PC-3 (cell line): Measurements from ENCODE around the gene SH3RF3. TPM values are rescaled to one million over a fixed set of nuclear protein-coding genes. Genes with fewer than 3 reads are reported as not detected.

Experiments
- ATAC-seq: fragments of 200-7000 bp; cut with Tn5 transposase; 2 replicates; pipeline ENCODE4 v1.9.1; 2020; ENCODE audit warnings: mild to moderate bottlenecking, moderate library complexity
- BruUV-seq: library from RNA; stranded (reverse); fragments of 400-500 nt; replicated peaks from 2 replicates; lab custom pipeline; 2021; lab: Mats Ljungman, UMichigan
- CTCF ChIA-PET: fragments of 300-600 bp; sonication (Branson Sonifier 250); formaldehyde crosslinking; loops from one replicate; lab custom pipeline; 2022; ENCODE audit warnings: antibody characterized with exemption; lab: Charles Lee
- POLR2A ChIA-PET: fragments of 300-600 bp; sonication (Branson Sonifier 250); formaldehyde crosslinking; loops from one replicate; lab custom pipeline; 2022; ENCODE audit warnings: antibody characterized with exemption; ENCODE audit not compliant: unreplicated experiment; lab: Charles Lee
- DNase-seq: peaks from one replicate; pipeline ENCODE4 v3.0.0-alpha.2; 2015
- H2AFZ ChIP-seq: fragments of 300-600 bp; sonication (generic); 2 replicates; pipeline ENCODE4 v1.6.0; 2016; ENCODE audit warnings: antibody characterized with exemption, low read length
- H3F3A ChIP-seq: fragments of 300-600 bp; sonication (generic); one replicate; pipeline ENCODE4 v1.6.0; 2017; ENCODE audit warnings: antibody characterized with exemption, low read length, control low read depth, mild to moderate bottlenecking; ENCODE audit not compliant: unreplicated experiment
- H3K27ac ChIP-seq: fragments of 300-600 bp; sonication (generic); 2 replicates; pipeline ENCODE4 v1.5.1; 2016; ENCODE audit warnings: mild to moderate bottlenecking, low read length
- H3K27me3 ChIP-seq: fragments of 300-600 bp; sonication (generic); 2 replicates; pipeline ENCODE4 v1.6.1; 2016; ENCODE audit warnings: low read length, mixed read lengths
- H3K36me3 ChIP-seq: fragments of 300-600 bp; sonication (generic); 2 replicates; pipeline ENCODE4 v1.6.1; 2016; ENCODE audit warnings: low read depth, mixed run types, low read length, mixed read lengths
- H3K4me1 ChIP-seq: fragments of 300-600 bp; sonication (generic); 2 replicates; pipeline ENCODE4 v1.5.1; 2016; ENCODE audit warnings: low read length; ENCODE audit not compliant: insufficient read depth
- H3K4me2 ChIP-seq: fragments of 300-600 bp; sonication (generic); 2 replicates; pipeline ENCODE4 v1.6.0; 2016; ENCODE audit warnings: low read length
- H3K4me3 ChIP-seq: fragments of 300-600 bp; sonication (generic); 2 replicates; pipeline ENCODE4 v1.5.1; 2016; ENCODE audit warnings: mild to moderate bottlenecking, low read length, mixed read lengths
- H3K79me2 ChIP-seq: fragments of 300-600 bp; sonication (generic); 2 replicates; pipeline ENCODE4 v1.6.1; 2017; ENCODE audit warnings: low read length, mixed read lengths
- H3K9ac ChIP-seq: fragments of 300-600 bp; sonication (generic); 2 replicates; pipeline ENCODE4 v1.6.0; 2016; ENCODE audit warnings: mild to moderate bottlenecking, low read length
- H3K9me2 ChIP-seq: fragments of 300-600 bp; sonication (generic); replicated peaks from 2 replicates; pipeline ENCODE4 v1.6.1; 2016; ENCODE audit warnings: mixed run types, low read length, mixed read lengths
- H3K9me3 ChIP-seq: fragments of 300-600 bp; sonication (generic); 2 replicates; pipeline ENCODE4 v1.6.1; 2016; ENCODE audit warnings: low read length, mixed read lengths
- H4K20me1 ChIP-seq: fragments of 300-600 bp; sonication (generic); 2 replicates; pipeline ENCODE4 v1.6.1; 2016; ENCODE audit warnings: low read length, mixed read lengths
- EZH2 ChIP-seq: fragments of 300-600 bp; sonication (generic); IDR thresholded peaks from one replicate; pipeline ENCODE4 v1.6.1; 2017; ENCODE audit warnings: antibody characterized with exemption, mild to moderate bottlenecking, low read length; ENCODE audit not compliant: unreplicated experiment
- EZH2phosphoT487 ChIP-seq: fragments of 300-600 bp; sonication (generic); IDR thresholded peaks from 2 replicates; pipeline ENCODE4 v1.6.1; 2018; ENCODE audit warnings: mild to moderate bottlenecking, antibody characterized with exemption, low read length, borderline replicate concordance
- intact Hi-C: fragments of 100-400 bp; cut with micrococcal nuclease; formaldehyde crosslinking; loops from 2 replicates; pipeline ENCODE4 v1.9.0; 2023
- total RNA-seq: library from RNA; depleted of rRNA; stranded (reverse); fragments of >200 nt; gene quantifications from 2 replicates; pipeline ENCODE4 v1.2.3, GENCODE V29; 2014
- TF ChIP-seq, protein P1 (sequence below): fragments of 300-600 bp; sonication (generic); conservative IDR thresholded peaks from 2 replicates; pipeline ENCODE4 v1.5.1; 2017; ENCODE audit warnings: antibody characterized with exemption, low read depth, mild to moderate bottlenecking, low read length

The SH3RF3 gene
- total RNA-seq, 1 experiment from 2014 or later: 11.7 TPM

DNA sequence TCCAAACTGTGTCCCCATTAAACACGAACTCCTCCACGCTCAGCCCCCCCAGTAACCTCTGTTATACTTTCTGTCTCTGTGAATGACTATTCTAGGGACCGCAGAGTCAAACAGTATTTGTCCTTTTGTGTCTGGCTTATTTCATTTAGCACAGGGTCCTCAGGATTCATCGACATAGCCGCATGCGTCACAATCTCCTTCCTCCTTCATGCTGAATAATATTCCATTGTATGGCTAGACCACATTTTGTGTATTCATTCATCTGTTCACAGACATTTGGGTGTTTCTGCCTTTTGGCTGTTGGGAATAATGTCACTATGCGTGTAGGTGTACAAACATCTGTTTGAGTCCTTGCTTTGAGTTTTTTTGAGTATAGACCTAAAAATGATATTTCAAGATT lies 80.9 kb downstream of the SH3RF3 start:
- Histone ChIP-seq H3K27ac (peak overlapping the region; percentile 93), H3K4me2 (peak overlapping the region; percentile 83), H3K27me3 (no peaks in the 10 kb centered on the region), H3F3A (peaks cover 5% of the 10 kb centered on the region), H3K79me2 (peaks cover 78% of the 10 kb centered on the region), H2AFZ (no peak overlapping the region), H4K20me1 (no peaks in the 10 kb centered on the region), H3K36me3 (no peaks in the 10 kb centered on the region), H3K9me2 (no peaks in the 10 kb centered on the region), H3K9ac (no peak overlapping the region), H3K4me3 (no peak overlapping the region), H3K9me3 (no peaks in the 10 kb centered on the region), H3K4me1 (peaks cover 62% of the 10 kb centered on the region)
- no peak for DNase-seq
- no TSS peak for BruUV-seq
- intact Hi-C loops: loop anchor here (1.0 kb wide), 2 partner anchors 35 to 39 kb away; no protein-coding TSS in a partner anchor
- ATAC-seq: no peak
- CTCF ChIA-PET: no interaction called here
- POLR2A ChIA-PET: no interaction called here
- no peak for TF ChIP-seq EZH2phosphoT487
- no peak for TF ChIP-seq EZH2
- TF ChIP-seq, protein P1, sequence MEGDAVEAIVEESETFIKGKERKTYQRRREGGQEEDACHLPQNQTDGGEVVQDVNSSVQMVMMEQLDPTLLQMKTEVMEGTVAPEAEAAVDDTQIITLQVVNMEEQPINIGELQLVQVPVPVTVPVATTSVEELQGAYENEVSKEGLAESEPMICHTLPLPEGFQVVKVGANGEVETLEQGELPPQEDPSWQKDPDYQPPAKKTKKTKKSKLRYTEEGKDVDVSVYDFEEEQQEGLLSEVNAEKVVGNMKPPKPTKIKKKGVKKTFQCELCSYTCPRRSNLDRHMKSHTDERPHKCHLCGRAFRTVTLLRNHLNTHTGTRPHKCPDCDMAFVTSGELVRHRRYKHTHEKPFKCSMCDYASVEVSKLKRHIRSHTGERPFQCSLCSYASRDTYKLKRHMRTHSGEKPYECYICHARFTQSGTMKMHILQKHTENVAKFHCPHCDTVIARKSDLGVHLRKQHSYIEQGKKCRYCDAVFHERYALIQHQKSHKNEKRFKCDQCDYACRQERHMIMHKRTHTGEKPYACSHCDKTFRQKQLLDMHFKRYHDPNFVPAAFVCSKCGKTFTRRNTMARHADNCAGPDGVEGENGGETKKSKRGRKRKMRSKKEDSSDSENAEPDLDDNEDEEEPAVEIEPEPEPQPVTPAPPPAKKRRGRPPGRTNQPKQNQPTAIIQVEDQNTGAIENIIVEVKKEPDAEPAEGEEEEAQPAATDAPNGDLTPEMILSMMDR: no peak

DNA sequence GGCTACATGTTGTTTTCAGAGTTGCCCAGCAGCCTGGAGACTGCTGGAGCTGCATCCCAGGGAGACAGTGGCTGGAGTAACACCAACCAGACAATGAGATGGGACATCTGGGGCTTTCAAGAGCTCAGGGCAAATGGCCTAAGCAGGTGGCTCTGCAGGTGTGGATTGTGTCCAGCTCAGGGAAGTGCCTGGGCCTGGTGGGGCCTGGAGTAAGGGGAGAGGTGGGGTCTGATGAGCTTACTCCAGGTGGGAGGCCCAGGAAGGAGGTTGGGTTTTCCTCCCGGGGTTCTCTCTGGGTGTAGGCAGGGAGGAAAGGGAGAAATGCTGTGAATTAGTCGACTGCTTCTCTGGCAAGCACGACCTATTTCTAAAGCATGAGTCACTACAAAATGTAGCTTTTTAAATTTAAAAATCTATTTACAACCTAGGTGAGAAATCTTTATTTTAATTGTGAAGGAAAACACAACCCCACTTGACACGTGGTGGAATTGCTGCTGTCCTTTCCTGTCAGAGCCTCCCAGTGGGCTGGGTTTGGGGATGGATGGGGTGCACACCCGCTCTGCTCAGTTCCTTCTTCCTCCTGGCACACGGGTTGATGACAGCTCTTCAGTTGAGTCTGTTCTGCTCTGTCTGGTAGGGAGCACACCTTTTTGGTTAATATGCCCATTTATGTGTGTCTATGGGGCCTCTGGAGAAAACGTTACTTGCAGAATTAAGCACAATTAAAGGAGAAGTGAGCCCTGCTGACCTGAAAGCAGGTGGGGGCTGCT lies 81.6 kb downstream of the SH3RF3 start:
- DNase-seq: peak; percentile 44
- Histone ChIP-seq H2AFZ (no peak overlapping the region), H3K4me2 (peak overlapping the region; percentile 83), H3K9me3 (no peaks in the 10 kb centered on the region), H3K9me2 (no peaks in the 10 kb centered on the region), H3K36me3 (no peaks in the 10 kb centered on the region), H3K27ac (peak overlapping the region; percentile 93), H3K9ac (no peak overlapping the region), H3K4me1 (peaks cover 62% of the 10 kb centered on the region), H3F3A (peaks cover 5% of the 10 kb centered on the region), H3K27me3 (no peaks in the 10 kb centered on the region), H3K4me3 (no peak overlapping the region), H4K20me1 (no peaks in the 10 kb centered on the region), H3K79me2 (peaks cover 76% of the 10 kb centered on the region)
- TF ChIP-seq EZH2phosphoT487 (no peak), EZH2 (no peak)
- TF ChIP-seq, protein P1: no peak
- ChIA-PET CTCF (interaction anchor here (0.6 kb wide), 1 partner anchor 110 kb away, joined by 3 read pairs; no protein-coding TSS in a partner anchor), POLR2A (no interaction called here)
- intact Hi-C loops: no loop called here
- no TSS peak for BruUV-seq
- peak; percentile 11; the same call in 1 of the 2 replicates for ATAC-seq

DNA sequence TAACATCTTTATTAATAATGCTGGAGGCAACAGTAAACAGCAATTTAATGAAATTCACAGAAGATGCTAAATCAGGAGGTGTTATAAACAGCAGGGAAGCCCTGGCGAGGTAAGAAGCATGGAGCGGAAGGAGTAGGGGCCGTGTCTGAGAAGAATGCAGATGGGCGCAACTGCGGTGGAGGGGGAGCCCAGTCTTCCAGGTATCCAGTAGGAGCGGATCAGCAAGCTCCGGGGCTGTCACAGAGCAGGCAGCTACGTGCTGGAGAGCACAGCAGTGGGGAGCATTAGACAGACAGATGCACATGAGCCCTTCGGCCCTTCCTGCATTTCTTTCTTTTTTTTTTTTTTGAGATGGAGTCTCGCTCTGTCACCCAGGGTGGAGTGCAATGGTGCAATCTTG lies 82.3 kb downstream of the SH3RF3 start:
- ATAC-seq: no peak

More for the DNA sequence above, 82.3 kb downstream of the SH3RF3 start:
- Histone ChIP-seq H3K9me3 (no peaks in the 10 kb centered on the region), H3K9me2 (no peaks in the 10 kb centered on the region), H4K20me1 (no peaks in the 10 kb centered on the region), H3K4me2 (no peak overlapping the region), H3K36me3 (no peaks in the 10 kb centered on the region), H3F3A (peaks cover 5% of the 10 kb centered on the region), H3K27me3 (no peaks in the 10 kb centered on the region), H2AFZ (no peak overlapping the region), H3K79me2 (peaks cover 72% of the 10 kb centered on the region), H3K4me3 (no peak overlapping the region), H3K9ac (no peak overlapping the region), H3K27ac (no peak overlapping the region), H3K4me1 (peaks cover 62% of the 10 kb centered on the region)
- TF ChIP-seq EZH2: no peak
- no peak for TF ChIP-seq EZH2phosphoT487
- TF ChIP-seq, protein P1: no peak
- no TSS peak for BruUV-seq
- POLR2A ChIA-PET: no interaction called here
- intact Hi-C loops: no loop called here
- CTCF ChIA-PET: interaction anchor here (0.6 kb wide), 1 partner anchor 110 kb away, joined by 3 read pairs; no protein-coding TSS in a partner anchor
- no peak for DNase-seq
